Sigmoid colon (tissue), 7 donors: ENCODE measurements around the gene THBS3. TPM values are rescaled to one million over a fixed set of nuclear protein-coding genes. Genes with fewer than 3 reads are reported as not detected.

Source experiments
- DNase-seq: peaks from one replicate; pipeline ENCODE4 v3.0.0-alpha.2; 2019
- H3K27ac ChIP-seq, 4 donors: fragments of 200-600 bp; sonication (generic); one replicate each; pipeline ENCODE4 v1.5.1; 2016 to 2019; ENCODE audit warnings: mild to moderate bottlenecking in 1 of 4
- H3K27me3 ChIP-seq, 3 donors: fragments of 200-600 bp; sonication (generic); one replicate each; pipeline ENCODE4 v1.5.1; 2019; ENCODE audit warnings: mild to moderate bottlenecking in 1 of 3
- H3K36me3 ChIP-seq, 4 donors: fragments of 200-600 bp; sonication (generic); one replicate each; pipeline ENCODE4 v1.5.1; 2016 to 2019
- H3K4me1 ChIP-seq, 4 donors: fragments of 200-600 bp; sonication (generic); one replicate each; pipeline ENCODE4 v1.5.1; 2017 to 2019
- H3K4me3 ChIP-seq, 4 donors: fragments of 200-600 bp; sonication (generic); one replicate each; pipeline ENCODE4 v1.5.1; 2017 to 2019; ENCODE audit warnings: mild to moderate bottlenecking in 2 of 4, moderate library complexity in 1 of 4
- H3K9me3 ChIP-seq, 4 donors: fragments of 200-600 bp in 3 of 4; sonication (generic) in 3 of 4; one replicate each; pipeline versions ENCODE4 v1.5.1 to v1.6.1; 2013 to 2019
- EP300 ChIP-seq, 4 donors: sonication (generic); formaldehyde crosslinking; IDR thresholded peaks; one replicate each; pipeline ENCODE4 v1.6.1; 2017; ENCODE audit warnings: antibody characterized with exemption in 4 of 4
- POLR2A ChIP-seq, 2 donors: fragments of 450-650 bp; IDR thresholded peaks; one replicate each; pipeline ENCODE4 v1.6.1; 2016; ENCODE audit warnings: antibody characterized with exemption in 2 of 2, mild to moderate bottlenecking in 2 of 2, moderate library complexity in 2 of 2
- POLR2AphosphoS5 ChIP-seq, 4 donors: sonication (generic); formaldehyde crosslinking; IDR thresholded peaks; one replicate each; pipeline ENCODE4 v1.6.1; 2017; ENCODE audit warnings: antibody characterized with exemption in 4 of 4
- WGBS, 2 donors: extraction: QIAGEN DNeasy Blood & Tissue Kit; methylation state at CpG; one replicate each; pipeline ENCODE4 v1.1.7; 2013; 5-methylcytosine and 5-hydroxymethylcytosine counted together
- intact Hi-C: fragments of 100-400 bp; cut with DNase I; formaldehyde crosslinking; loops from one replicate; pipeline ENCODE4 v1.15.1; 2023
- polyA plus RNA-seq, 3 donors: library from polyadenylated mRNA; stranded (reverse); fragments of 200-250 nt; gene quantifications; one replicate each; pipeline ENCODE4 v1.2.3, GENCODE V29; 2013
- total RNA-seq, 4 donors: library from RNA; depleted of rRNA; stranded (reverse); fragments of >200 nt; gene quantifications; one replicate each; pipeline ENCODE4 v1.1.0, GENCODE V29; 2016
- TF ChIP-seq, protein P1 (sequence below), 4 experiments: fragments of 450-650 bp in 3 of 4; fragments of 200-600 bp in 1 of 4; IDR thresholded peaks; one replicate each; pipeline ENCODE4 v1.5.1; 2016 to 2019; ENCODE audit warnings: antibody characterized with exemption in 4 of 4, mild to moderate bottlenecking in 3 of 4, moderate library complexity in 2 of 4
- donor health status: healthy with polysubstance abuse.
- donor health status: Bipolar disorder and iron deficiency.
- donor health status: healthy.

The THBS3 gene
- total and polyA plus RNA-seq, 7 donors = 3.5 to 43.5 (median 13.4) TPM

DNA sequence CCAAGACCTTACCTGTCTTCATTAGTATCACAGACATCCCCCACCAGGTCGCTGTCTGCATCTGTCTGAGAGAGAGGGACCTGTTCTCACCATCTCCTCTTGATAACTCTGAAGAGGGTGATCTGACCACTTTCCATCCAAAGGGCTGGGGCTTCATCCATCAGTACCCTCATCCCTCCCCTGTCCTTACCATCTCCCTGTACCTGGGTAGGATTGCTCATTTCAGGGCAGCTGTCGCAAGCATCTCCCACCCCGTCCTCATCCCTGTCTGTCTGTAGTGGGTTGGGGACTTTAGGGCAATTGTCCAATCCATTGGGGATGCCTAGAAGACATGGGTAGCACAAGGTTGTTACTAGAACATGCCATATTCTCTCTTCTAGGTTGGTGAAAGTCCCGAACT is 7.9 kb downstream of the THBS3 start:
- Histone ChIP-seq H3K4me3 (no peak overlapping the region), H3K4me1 (peaks cover 0 to 17% (median 12%) of the 10 kb centered on the region in 4 donors), H3K27me3 (no peaks in the 10 kb centered on the region), H3K9me3 (no peaks in the 10 kb centered on the region), H3K27ac (no peak overlapping the region), H3K36me3 (peaks cover 0 to 51% (median 14%) of the 10 kb centered on the region in 4 donors)
- 89 to 90% methylated on average over 4 of the region's 4 CpGs for WGBS, 2 donors
- no peak for TF ChIP-seq POLR2A (IDR thresholded peaks at IDR 0.05)
- TF ChIP-seq EP300 (IDR thresholded peaks at IDR 0.05) = no peak
- TF ChIP-seq POLR2AphosphoS5 (IDR thresholded peaks at IDR 0.05) = no peak
- TF ChIP-seq, protein P1, sequence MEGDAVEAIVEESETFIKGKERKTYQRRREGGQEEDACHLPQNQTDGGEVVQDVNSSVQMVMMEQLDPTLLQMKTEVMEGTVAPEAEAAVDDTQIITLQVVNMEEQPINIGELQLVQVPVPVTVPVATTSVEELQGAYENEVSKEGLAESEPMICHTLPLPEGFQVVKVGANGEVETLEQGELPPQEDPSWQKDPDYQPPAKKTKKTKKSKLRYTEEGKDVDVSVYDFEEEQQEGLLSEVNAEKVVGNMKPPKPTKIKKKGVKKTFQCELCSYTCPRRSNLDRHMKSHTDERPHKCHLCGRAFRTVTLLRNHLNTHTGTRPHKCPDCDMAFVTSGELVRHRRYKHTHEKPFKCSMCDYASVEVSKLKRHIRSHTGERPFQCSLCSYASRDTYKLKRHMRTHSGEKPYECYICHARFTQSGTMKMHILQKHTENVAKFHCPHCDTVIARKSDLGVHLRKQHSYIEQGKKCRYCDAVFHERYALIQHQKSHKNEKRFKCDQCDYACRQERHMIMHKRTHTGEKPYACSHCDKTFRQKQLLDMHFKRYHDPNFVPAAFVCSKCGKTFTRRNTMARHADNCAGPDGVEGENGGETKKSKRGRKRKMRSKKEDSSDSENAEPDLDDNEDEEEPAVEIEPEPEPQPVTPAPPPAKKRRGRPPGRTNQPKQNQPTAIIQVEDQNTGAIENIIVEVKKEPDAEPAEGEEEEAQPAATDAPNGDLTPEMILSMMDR (IDR thresholded peaks at IDR 0.05) = no peak
- intact Hi-C loops = no loop called here
- no peak for DNase-seq

DNA sequence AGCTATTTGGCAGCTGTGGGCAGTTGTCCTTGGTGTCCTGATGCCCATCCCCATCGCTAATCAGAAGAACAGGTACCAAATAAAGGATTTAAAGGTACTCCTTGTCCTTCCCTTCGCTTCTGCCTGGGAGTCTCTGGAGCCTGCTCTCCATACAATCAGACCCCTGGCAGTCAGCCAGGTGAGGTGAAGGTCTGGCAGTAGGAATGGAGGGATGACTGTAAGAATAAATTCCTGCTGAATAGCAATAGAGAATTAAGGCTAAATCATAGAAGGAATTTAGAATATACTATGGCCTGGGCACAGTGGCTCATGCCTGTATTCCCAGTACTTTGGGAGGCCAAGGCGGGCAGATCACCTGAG is 9.2 kb downstream of the THBS3 start:
- H3K4me3 ChIP-seq = no peak overlapping the region
- H3K27me3 ChIP-seq = no peaks in the 10 kb centered on the region
- peaks cover 0 to 28% (median 23%) of the 10 kb centered on the region in 4 donors for H3K4me1 ChIP-seq
- peaks cover 0 to 51% (median 14%) of the 10 kb centered on the region in 4 donors for H3K36me3 ChIP-seq
- intact Hi-C loops = no loop called here
- H3K27ac ChIP-seq = no peak overlapping the region
- DNase-seq = no peak
- TF ChIP-seq, protein P1 (IDR thresholded peaks at IDR 0.05) = no peak
- no peak for TF ChIP-seq EP300 (IDR thresholded peaks at IDR 0.05)
- H3K9me3 ChIP-seq = no peaks in the 10 kb centered on the region
- whole genome bisulfite sequencing, 2 donors = 96 to 98% methylated on average over 3 of the region's 3 CpGs

DNA sequence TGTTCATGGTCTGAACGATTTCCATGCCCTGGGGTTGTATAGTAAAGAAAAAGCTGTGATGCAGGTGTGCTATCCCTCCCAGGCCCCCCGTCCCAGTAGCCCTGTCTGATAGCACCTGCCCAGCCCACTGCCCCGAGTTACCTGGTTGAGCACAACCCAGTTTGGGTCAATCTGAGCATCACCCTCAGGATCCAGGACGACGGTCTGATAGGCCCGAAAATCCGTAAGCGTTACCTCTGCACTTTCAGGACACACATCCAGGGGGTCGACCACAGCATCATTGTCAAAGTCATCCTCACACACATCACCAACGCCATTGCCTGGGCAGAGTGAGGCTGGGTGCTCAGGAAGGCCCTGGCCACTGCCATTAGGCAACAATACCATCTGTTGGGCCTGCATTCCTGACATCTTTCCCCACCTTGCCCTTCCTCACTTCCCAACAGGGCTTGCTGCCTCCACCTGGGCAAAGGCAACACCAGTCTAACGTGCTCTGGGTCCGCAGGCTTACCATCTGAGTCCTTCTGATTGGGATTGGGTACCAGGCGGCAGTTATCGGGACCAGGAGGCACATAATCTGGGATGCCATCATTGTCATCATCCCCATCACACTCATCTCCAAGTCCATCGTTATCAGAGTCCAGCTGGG is 9.7 kb downstream of the THBS3 start:
- intact Hi-C loops = no loop called here
- 94% methylated on average over 15 of the region's 15 CpGs for WGBS, 2 donors

DNA sequence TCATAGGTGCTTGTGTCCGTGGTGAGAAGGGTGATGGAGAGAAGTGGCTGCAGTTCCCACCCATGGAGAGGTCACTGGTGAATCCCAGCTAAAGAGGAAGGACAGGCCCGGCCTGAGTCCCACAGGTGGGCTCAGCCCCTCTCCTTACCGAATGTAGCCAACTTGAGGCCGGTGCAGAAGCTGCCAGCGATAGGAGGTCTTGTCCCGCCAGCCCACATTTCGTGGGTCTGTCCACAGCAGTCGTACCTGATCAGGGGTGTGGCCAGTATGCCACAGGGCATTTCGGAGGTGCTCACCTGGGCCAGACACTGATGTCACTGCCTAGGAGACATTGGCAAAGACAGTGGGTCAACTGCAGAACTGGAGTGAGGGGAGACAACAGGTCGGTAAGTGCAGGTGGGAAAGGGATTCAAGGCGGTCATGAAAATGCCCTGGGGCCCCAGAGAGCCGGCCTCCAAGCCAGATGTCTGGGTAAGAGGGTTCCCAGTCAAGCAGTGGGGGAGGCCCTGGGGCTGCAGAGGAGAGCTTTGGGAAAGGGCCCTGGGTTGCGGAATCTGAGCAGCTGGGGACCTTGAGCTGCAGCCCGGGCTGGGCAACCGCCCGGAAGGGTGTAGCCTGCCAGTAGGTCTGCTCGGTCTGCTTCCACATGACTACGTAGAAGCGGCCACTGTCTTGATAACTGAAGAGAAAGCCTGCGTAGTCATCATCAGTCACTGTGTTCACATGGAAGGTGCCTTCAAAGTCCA is 10.6 kb downstream of the THBS3 start:
- TF ChIP-seq, protein P1 (IDR thresholded peaks at IDR 0.05) = no peak
- TF ChIP-seq EP300 (IDR thresholded peaks at IDR 0.05) (no peak), POLR2A (IDR thresholded peaks at IDR 0.05) (no peak), POLR2AphosphoS5 (IDR thresholded peaks at IDR 0.05) (no peak)
- WGBS, 2 donors = 93% methylated on average over 20 of the region's 20 CpGs
- no peaks in the 10 kb centered on the region for H3K9me3 ChIP-seq
- DNase-seq = peak; percentile 62
- H3K27me3 ChIP-seq = no peaks in the 10 kb centered on the region
- H3K36me3 ChIP-seq = peaks cover 0 to 48% (median 12%) of the 10 kb centered on the region in 4 donors
- H3K4me1 ChIP-seq = peaks cover 0 to 40% (median 36%) of the 10 kb centered on the region in 4 donors
- H3K27ac ChIP-seq = no peak overlapping the region
- intact Hi-C loops = no loop called here
- no peak overlapping the region for H3K4me3 ChIP-seq

More for the DNA sequence above, 9.7 kb downstream of the THBS3 start:
- H3K4me1 ChIP-seq = peaks cover 0 to 31% (median 28%) of the 10 kb centered on the region in 4 donors
- no peaks in the 10 kb centered on the region for H3K9me3 ChIP-seq
- no peak overlapping the region for H3K27ac ChIP-seq
- H3K27me3 ChIP-seq = no peaks in the 10 kb centered on the region
- peaks cover 0 to 51% (median 14%) of the 10 kb centered on the region in 4 donors for H3K36me3 ChIP-seq
- no peak for DNase-seq
- no peak overlapping the region for H3K4me3 ChIP-seq
- TF ChIP-seq POLR2A (IDR thresholded peaks at IDR 0.05) (no peak), POLR2AphosphoS5 (IDR thresholded peaks at IDR 0.05) (no peak), EP300 (IDR thresholded peaks at IDR 0.05) (no peak)
- TF ChIP-seq, protein P1 (IDR thresholded peaks at IDR 0.05) = no peak
